OCI-LY1 (cell line): ENCODE data around the gene LRG1.

Source experiments
- H2AFZ ChIP-seq: fragments of 200-600 bp; sonication (generic), shearing (Covaris generic); 2 replicates; pipeline ENCODE4 v1.6.0; 2014; ENCODE audit warnings: antibody characterized with exemption, mild to moderate bottlenecking, low read length
- H3F3A ChIP-seq: fragments of 200-600 bp; sonication (generic), shearing (Covaris generic); 2 replicates; pipeline ENCODE4 v1.6.0; 2014; ENCODE audit warnings: mild to moderate bottlenecking, antibody characterized with exemption, low read length, moderate library complexity; ENCODE audit not compliant: insufficient read depth
- H3K27ac ChIP-seq: fragments of 200-600 bp; sonication (generic); 2 replicates; pipeline ENCODE4 v1.5.1; 2014; ENCODE audit warnings: low read length, mixed run types, mild to moderate bottlenecking, low read depth; ENCODE audit not compliant: poor library complexity, severe bottlenecking
- H3K27me3 ChIP-seq: fragments of 200-600 bp; sonication (generic); 2 replicates; pipeline ENCODE4 v1.6.0; 2014; ENCODE audit warnings: antibody characterized with exemption, mild to moderate bottlenecking, low read length, moderate library complexity; ENCODE audit not compliant: insufficient read depth
- H3K36me3 ChIP-seq: fragments of 200-600 bp; sonication (generic); 2 replicates; pipeline ENCODE4 v1.6.1; 2014; ENCODE audit warnings: mild to moderate bottlenecking, antibody characterized with exemption, low read length, moderate library complexity, mixed read lengths; ENCODE audit not compliant: insufficient read depth
- H3K4me1 ChIP-seq: fragments of 200-600 bp; sonication (generic); 2 replicates; pipeline ENCODE4 v1.5.1; 2014; ENCODE audit warnings: mild to moderate bottlenecking, low read length, moderate library complexity; ENCODE audit not compliant: insufficient read depth, severe bottlenecking
- H3K4me2 ChIP-seq: fragments of 200-600 bp; sonication (generic), shearing (Covaris generic); 2 replicates; pipeline ENCODE4 v1.6.1; 2014; ENCODE audit warnings: low read length
- H3K4me3 ChIP-seq: fragments of 200-600 bp; sonication (generic); 2 replicates; pipeline ENCODE4 v1.5.1; 2014; ENCODE audit warnings: low read length, low read depth, mild to moderate bottlenecking, mixed read lengths; ENCODE audit not compliant: poor library complexity, severe bottlenecking
- H3K79me2 ChIP-seq: fragments of 200-600 bp; shearing (Covaris generic); 2 replicates; pipeline ENCODE4 v1.6.1; 2016; ENCODE audit warnings: mixed run types, low read length, mixed read lengths; ENCODE audit not compliant: insufficient read depth
- H3K9ac ChIP-seq: fragments of 200-600 bp; sonication (generic), shearing (Covaris generic); 2 replicates; pipeline ENCODE4 v1.6.1; 2014; ENCODE audit warnings: mild to moderate bottlenecking, low read length, mixed read lengths
- H3K9me2 ChIP-seq: fragments of 200-600 bp; sonication (generic), shearing (Covaris generic); 2 replicates; pipeline ENCODE4 v1.6.1; 2014; ENCODE audit warnings: low read depth, mild to moderate bottlenecking, low read length, mixed read lengths
- H3K9me3 ChIP-seq: fragments of 200-600 bp; shearing (Covaris generic); 2 replicates; pipeline ENCODE4 v1.6.1; 2014; ENCODE audit warnings: low read length, mixed read lengths
- H4K20me1 ChIP-seq: fragments of 200-600 bp; sonication (generic), shearing (Covaris generic); 2 replicates; pipeline ENCODE4 v1.6.0; 2016; ENCODE audit warnings: mild to moderate bottlenecking, low read length; ENCODE audit not compliant: insufficient read depth
- EZH2 ChIP-seq: fragments of 200-600 bp; sonication (generic), shearing (Covaris generic); IDR thresholded peaks from 2 replicates; pipeline ENCODE4 v1.8.0; 2017; ENCODE audit warnings: borderline replicate concordance, mixed run types, mild to moderate bottlenecking, antibody characterized with exemption, low read length, moderate library complexity, mixed read lengths
- TF ChIP-seq, protein P1 (sequence below): fragments of 200-600 bp; sonication (generic), shearing (Covaris generic); IDR thresholded peaks from 2 replicates; pipeline ENCODE4 v1.5.1; 2017; ENCODE audit warnings: mild to moderate bottlenecking, antibody characterized with exemption, low read length, moderate library complexity, mixed read lengths

Gene LRG1

DNA sequence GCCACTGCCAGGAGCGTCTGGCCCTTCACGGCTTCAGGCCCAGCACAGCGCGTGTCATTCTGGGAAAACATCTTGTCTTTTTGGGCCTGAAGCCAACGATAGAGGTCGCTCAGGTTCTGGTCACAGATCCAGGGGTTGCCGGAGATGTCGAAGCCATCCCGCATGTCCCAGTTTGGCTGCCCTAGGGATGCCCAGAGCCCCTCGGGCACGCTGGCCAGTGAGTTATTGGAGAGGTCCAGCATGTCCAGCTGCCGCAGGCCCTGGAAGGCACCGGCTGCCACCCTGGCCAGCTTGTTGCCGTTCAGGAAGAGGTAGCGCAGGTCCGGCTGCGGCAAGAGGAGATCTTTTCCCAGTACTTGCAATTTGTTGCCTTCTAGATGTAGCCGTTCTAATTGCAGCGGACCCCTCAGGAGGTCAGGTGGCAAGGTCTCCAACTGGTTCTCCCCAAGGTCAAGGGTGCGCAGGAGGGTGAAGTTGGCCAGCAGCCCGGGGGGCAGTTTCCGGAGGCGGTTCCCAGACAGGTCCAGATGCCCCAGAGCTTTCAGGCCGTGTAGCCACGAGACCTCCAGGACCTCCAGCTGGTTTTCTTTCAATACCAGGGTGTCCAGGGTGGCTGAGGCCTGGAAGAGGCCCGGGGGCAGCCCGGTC, 1.8 kb downstream of the LRG1 start:
- no peak overlapping the region for H2AFZ ChIP-seq
- H3K79me2 ChIP-seq, result no peaks in the 10 kb centered on the region
- H3K27ac ChIP-seq, result no peak overlapping the region
- H3K4me2 ChIP-seq, result no peak overlapping the region
- no peak overlapping the region for H3K9ac ChIP-seq
- no peaks in the 10 kb centered on the region for H3F3A ChIP-seq
- H4K20me1 ChIP-seq, result no peaks in the 10 kb centered on the region
- H3K27me3 ChIP-seq, result peaks cover 19% of the 10 kb centered on the region; the same call in 1 of the 2 replicates
- no peaks in the 10 kb centered on the region for H3K9me3 ChIP-seq
- H3K9me2 ChIP-seq, result no peaks in the 10 kb centered on the region
- TF ChIP-seq EZH2, result no peak
- TF ChIP-seq, protein P1, sequence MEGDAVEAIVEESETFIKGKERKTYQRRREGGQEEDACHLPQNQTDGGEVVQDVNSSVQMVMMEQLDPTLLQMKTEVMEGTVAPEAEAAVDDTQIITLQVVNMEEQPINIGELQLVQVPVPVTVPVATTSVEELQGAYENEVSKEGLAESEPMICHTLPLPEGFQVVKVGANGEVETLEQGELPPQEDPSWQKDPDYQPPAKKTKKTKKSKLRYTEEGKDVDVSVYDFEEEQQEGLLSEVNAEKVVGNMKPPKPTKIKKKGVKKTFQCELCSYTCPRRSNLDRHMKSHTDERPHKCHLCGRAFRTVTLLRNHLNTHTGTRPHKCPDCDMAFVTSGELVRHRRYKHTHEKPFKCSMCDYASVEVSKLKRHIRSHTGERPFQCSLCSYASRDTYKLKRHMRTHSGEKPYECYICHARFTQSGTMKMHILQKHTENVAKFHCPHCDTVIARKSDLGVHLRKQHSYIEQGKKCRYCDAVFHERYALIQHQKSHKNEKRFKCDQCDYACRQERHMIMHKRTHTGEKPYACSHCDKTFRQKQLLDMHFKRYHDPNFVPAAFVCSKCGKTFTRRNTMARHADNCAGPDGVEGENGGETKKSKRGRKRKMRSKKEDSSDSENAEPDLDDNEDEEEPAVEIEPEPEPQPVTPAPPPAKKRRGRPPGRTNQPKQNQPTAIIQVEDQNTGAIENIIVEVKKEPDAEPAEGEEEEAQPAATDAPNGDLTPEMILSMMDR, result no peak
- H3K36me3 ChIP-seq, result no peaks in the 10 kb centered on the region; the same call in 1 of the 2 replicates
- peaks cover 15% of the 10 kb centered on the region for H3K4me1 ChIP-seq
- no peak overlapping the region for H3K4me3 ChIP-seq

DNA sequence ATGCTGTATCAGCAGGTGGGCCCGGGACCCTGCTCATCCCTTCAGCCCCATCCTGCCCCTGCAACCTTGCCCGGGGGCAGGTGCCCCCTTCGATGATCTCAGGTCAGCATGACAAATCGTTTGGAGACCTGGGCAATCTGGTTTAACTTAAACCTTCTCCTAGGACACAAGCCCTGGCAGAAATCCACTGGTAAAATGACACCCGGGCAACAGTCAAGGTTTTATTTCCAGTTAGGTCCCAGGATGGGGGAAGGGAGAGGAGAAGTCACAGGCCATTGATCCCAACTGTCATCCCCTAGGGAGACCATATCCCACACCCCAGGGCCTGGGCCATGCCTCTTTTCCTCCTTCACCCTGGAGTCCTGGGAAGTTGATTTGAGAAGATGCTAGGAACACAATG, 3.0 kb downstream of the LRG1 start:
- no peaks in the 10 kb centered on the region; the same call in 1 of the 2 replicates for H3K36me3 ChIP-seq
- no peak overlapping the region for H3K27ac ChIP-seq
- H3K4me2 ChIP-seq, result no peak overlapping the region

DNA sequence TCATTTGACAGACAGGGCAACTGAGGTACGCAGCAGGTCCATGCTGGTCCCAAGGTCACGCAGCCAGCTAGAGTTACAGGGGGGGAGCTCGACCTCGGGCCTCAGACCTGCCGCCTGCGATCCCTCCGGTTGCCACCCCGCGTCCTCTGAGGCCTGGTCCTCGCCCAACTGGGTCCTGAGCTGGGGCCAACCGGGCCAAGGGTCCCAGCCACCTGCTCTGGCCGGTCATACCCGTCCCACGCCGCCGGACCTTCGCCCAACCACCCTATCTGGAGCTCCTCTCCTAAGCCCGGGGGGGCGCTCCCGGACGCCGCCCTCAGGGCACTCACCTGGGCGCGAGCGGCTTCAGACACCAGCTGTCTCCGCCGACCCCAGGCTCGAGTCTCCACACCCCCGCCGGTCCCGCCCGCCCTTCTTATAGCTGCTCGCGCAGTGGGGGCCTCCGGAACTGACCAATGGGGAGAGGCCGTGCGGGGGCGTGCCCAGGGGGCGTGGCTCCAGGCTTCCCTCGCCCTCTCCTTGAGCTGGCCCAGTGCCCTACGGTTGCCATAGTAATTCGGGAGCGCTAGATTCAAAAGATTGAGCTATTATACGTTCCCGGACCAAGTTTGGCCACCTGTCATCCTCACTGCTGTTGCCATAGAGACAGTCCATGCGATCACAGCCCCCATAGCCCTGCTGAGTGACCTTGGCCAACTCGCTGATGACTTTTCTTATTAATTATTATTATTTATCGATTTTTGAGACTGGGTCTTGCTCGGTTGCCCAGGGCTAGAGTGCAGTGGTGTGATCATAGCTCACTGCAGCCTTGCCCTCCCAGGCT, 4.8 kb downstream of the LRG1 start, which contains the start of gene PLIN5:
PLIN5 (minus strand) TSS at position 389 of the 823 bp plus-strand sequence. CDS start 1,150 bp downstream, outside the sequence.
- Histone ChIP-seq H3K4me3 (peak within 1 kb of the TSS; percentile 36), H3K27me3 (peaks cover 11% of the 10 kb centered on the region; the same call in 1 of the 2 replicates), H3K79me2 (no peaks in the 10 kb centered on the region), H3K27ac (no peak within 1 kb of the TSS), H3K9me3 (no peaks in the 10 kb centered on the region), H3K9ac (no peak within 1 kb of the TSS), H4K20me1 (no peaks in the 10 kb centered on the region), H3F3A (no peaks in the 10 kb centered on the region), H3K36me3 (no peaks in the 10 kb centered on the region), H3K4me1 (peaks cover 15% of the 10 kb centered on the region), H3K9me2 (no peaks in the 10 kb centered on the region), H2AFZ (no peak within 1 kb of the TSS), H3K4me2 (peak within 1 kb of the TSS; percentile 35)
- no peak for TF ChIP-seq EZH2
- TF ChIP-seq, protein P1, result peak; percentile 25; the same call in 1 of the 2 replicates

More for the DNA sequence above, 3.0 kb downstream of the LRG1 start:
- no peaks in the 10 kb centered on the region for H3K79me2 ChIP-seq
- H3K9me3 ChIP-seq, result no peaks in the 10 kb centered on the region
- no peak overlapping the region for H3K9ac ChIP-seq
- TF ChIP-seq EZH2, result no peak
- TF ChIP-seq, protein P1, result no peak
- peaks cover 11% of the 10 kb centered on the region; the same call in 1 of the 2 replicates for H3K27me3 ChIP-seq
- H3F3A ChIP-seq, result no peaks in the 10 kb centered on the region
- H2AFZ ChIP-seq, result no peak overlapping the region
- no peak overlapping the region for H3K4me3 ChIP-seq
- peaks cover 15% of the 10 kb centered on the region for H3K4me1 ChIP-seq
- H4K20me1 ChIP-seq, result no peaks in the 10 kb centered on the region
- H3K9me2 ChIP-seq, result no peaks in the 10 kb centered on the region
